GM18909 (cell line): Measurements from ENCODE around the gene NOD1.
A peak's percentile ranks its signal among the peaks of the same experiment; 100 is the strongest.
"Not testable (repeated sequence)": the region's sequence is repeated elsewhere in the genome, so short reads cannot be mapped to it uniquely, and the experiment has no call there.

Experiments used
- ATAC-seq: cut with Tn5 transposase; IDR thresholded peaks from one replicate; pipeline ENCODE4 v1.9.1; 2021; ENCODE audit warnings: mild to moderate bottlenecking; ENCODE audit not compliant: unreplicated experiment, poor library complexity

The NOD1 gene, protein sequence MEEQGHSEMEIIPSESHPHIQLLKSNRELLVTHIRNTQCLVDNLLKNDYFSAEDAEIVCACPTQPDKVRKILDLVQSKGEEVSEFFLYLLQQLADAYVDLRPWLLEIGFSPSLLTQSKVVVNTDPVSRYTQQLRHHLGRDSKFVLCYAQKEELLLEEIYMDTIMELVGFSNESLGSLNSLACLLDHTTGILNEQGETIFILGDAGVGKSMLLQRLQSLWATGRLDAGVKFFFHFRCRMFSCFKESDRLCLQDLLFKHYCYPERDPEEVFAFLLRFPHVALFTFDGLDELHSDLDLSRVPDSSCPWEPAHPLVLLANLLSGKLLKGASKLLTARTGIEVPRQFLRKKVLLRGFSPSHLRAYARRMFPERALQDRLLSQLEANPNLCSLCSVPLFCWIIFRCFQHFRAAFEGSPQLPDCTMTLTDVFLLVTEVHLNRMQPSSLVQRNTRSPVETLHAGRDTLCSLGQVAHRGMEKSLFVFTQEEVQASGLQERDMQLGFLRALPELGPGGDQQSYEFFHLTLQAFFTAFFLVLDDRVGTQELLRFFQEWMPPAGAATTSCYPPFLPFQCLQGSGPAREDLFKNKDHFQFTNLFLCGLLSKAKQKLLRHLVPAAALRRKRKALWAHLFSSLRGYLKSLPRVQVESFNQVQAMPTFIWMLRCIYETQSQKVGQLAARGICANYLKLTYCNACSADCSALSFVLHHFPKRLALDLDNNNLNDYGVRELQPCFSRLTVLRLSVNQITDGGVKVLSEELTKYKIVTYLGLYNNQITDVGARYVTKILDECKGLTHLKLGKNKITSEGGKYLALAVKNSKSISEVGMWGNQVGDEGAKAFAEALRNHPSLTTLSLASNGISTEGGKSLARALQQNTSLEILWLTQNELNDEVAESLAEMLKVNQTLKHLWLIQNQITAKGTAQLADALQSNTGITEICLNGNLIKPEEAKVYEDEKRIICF

DNA sequence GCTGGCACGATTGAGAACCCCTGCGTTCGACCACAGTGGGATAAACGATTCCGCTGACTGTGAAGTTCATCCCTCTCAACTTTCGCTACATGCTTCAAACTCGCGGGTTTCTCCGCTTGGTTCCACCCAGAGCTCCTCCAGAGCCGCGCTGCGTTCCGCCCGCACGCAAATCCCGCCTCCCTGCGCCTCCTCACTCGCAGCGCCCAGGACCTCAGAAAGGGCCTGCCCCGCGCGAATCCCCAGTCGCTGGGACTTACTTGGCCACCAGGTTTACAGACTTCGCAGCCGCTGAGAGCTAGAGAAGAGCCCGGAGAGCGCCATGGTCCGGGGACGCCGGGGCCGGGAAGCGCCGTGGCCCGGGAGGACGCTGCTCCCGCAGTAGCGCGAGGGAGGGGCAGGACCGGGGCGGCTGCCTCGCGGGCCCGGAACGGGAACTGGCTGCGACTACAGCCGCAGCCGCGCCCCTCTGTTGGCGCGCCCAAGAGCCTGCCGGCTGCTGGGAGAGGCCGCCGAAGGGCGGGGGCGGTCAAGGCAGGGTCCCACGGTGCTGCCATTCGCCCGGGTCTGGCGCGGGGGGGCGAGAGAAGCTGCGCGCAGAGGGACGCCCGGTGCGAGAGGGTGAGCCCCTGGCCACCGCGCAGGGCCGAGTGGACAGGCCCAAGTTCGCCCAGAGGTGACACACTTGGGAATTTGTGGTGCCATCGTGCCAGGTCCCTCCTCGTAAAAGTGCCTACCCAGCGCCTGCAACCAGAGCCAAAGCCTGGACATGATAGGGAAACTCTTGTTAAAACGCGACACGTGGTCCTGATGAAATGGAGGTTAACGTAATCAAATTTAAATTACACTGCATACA lies at the start of gene NOD1:
Gene NOD1 (minus strand): TSS at position 436 of the 853 bp plus-strand sequence. CDS start 21,863 bp downstream, outside the sequence.
- peak; percentile 88 for ATAC-seq

DNA sequence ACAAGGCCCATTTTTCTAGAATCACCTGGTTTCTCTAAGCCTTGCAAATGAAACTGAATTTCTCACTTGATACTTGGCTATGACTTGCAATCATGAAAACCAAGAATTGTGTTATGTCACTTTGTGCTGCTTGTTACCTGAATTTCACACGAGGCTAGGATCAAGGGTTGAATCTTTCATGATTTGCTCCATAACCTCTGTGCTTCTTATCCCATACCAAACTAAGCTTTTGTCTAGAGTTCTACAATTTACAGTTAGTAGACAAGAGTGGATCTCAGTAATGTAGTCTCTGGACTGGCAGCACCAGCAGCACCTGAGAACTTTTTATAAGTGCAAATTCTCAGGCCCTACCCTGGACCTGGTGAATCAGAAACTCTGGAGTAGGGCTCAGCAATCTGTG lies 48.7 kb upstream of the NOD1 start:
- ATAC-seq = not testable (repeated sequence)

DNA sequence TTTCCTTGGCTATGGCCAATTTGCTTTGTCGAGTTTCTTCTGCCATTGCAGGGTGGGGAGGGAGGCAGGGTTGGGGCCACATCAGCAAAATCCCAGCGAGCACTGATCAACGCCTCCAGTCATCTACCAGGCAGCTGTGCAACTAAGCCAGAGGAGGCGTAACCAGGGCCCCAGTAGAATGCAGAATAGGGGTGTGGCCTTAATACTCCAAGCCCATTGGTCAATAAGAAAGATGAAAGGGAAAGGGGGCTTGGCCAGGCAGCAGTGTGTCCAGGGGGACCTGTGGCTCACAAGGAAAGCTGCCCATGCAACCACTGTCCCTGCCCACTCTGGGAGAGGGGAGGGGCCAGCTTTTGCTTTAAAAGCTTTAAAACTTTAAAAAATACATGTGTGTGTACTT lies 47.6 kb upstream of the NOD1 start:
- ATAC-seq = no peak

DNA sequence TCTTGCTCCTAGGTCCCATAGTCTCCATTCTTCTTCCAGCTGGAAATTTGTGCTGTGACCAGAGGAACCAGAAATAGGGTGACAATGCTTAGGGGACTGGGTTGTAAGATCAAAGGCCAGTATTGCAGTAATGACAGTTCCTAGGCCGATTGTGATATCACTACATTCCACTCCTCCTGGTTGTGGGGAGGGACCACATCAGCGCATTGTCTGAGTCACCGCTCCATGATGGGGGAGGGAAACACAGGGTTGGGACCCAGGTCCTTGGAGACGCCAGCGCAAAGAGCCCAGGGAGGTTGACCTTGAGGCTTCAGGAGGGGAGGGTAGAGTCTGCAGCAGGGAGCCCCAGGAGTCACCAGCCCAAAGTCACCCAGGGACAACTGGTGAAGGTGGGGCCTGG lies 46.8 kb upstream of the NOD1 start:
- ATAC-seq = no peak

DNA sequence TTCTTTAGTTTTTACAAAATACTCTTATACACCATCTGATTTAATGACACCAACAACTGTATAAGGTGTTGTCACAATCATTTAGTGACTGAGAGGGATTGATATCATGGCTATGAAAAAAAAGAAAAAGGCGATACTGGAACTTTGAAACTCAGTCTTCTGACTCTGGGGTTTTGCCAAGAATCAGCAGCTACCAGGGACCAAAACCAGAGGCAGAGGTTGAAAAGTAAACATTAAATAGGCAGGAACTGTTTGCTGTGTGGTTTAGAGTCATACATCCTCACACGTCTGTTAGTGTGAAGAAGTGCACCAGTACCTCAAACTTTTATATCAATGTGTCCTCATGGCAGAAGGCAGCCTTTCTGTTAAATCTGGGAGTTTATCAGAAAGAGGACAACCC lies 46.0 kb upstream of the NOD1 start:
- no peak for ATAC-seq

DNA sequence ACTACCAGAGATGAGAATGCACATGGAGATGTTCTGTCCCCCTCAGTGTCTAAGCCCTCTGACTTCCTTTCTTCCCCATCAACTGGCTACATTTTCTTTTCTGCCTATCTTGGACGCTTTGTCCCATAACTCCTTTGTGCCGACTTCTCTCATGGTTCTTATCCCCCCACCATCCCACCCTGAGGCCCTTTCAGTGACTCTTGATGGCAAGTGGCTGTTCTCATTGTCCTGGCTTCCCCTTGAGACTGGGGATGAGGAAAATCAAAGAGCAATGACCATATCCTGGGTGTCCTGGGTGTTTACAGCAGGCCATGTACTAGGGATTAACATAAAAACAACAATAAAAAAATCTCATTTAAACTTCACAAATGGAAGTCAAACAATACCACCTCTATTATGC lies 44.9 kb upstream of the NOD1 start:
- no peak for ATAC-seq

DNA sequence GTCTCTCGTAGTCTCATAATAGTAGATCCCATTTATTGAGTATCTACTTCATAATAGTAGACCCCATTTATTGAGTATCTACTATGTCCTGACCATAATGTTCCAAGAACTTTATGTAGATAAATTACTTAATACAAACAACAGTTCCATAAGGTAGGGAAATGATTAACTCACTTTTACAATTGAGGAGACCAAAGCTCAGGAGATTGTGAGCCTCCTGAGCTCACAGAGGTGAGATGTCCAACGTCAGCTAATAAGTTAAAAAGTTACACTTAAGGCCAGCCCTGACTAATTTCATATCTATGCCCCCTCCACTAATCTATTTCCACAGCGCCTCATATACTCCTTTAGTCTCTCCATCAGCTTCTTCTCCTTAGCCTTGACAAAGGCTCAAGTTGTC lies 43.6 kb upstream of the NOD1 start:
- no peak for ATAC-seq

DNA sequence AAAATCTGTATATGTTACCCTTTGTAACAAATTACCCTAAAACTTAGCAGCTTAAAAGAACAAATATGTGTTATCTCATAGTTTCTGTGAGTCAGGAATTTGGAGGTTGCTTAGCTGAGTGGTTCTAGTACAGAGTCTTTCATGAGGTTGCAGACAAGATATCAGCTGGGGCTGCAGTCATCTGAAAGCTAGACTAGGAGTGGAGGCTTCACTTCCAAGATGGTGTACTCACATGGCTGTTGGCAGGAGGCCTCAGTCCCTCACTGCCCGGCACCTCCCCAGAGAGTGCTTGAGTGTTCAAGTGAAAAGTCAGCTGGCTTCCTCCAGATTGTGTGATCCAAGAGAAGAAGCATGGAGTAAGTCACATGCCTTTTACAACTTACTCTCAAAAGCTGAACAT lies 42.9 kb upstream of the NOD1 start:
- ATAC-seq = no peak

DNA sequence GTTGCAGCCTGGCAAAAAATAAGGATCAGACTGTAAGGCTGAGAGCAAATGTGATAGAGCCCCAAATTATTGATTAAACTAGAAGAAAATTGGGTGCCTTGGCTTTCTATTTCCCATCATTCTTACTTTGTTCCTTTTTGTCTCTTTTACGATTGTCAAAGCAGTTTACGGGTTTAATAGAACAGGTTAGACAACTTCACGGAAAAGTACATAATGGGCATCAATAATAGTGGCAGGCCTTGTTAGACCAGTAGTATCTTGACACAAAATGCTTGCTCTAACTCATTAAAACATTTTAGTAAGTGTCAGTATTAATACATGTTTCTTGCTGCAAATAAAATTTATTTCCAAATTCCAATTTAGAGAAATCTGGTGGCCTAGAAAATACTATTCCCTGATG lies 40.5 kb upstream of the NOD1 start:
- no peak for ATAC-seq

DNA sequence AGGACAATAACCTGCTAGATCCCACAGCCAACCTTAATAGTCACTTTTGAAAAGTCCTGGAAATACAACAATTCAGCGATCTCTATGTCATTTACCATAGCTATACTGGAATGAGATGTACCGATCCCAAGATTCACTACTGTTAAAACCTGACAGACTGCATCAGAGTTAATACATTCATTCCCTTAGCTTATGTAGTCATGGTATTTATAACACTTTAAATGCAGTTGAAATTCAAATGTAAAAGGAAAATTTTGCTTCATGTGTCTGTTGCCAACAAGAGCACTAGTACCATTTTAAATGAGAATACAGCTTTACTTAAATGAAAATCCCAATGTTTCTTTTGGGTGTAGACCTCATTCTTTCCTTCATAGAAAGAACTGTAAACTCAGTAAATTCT lies 37.2 kb upstream of the NOD1 start:
- ATAC-seq = no peak

DNA sequence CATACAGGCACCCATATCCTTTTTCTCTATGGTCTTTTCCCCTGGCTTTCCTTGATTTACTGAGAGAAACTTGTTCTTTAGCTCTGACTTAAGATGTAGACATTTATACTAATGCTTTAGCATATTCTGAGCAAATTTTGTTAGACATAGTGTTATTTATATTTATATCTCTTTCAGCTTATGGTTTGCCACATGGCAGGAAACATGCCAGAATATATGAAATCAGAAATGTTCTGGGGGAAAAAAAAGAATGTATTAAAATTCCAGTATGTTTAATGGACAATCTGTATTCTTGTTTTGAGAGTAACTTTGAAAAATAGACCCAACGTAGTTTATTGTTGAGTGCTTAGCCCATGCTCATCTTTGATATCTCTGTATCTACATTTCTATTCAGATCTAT lies 36.2 kb upstream of the NOD1 start:
- ATAC-seq = no peak

DNA sequence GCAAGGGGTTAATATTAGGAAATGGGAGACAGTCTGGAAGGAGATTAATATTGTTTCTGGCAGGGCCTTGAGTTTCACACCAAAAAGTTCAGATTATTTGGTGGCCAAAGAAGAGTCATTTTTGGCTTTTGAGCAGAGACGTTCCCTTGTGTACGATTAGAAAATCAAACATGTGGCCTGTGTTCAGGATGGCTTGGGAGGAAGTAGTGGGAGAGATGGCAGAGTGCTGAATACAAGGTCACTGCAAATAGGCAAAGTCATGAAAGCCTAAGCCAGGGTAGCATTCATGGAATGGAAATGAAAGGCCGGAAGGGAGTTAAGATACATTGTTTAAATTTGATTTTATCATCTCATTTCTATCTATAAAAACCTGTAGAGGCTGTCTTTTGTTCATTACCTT lies 35.6 kb upstream of the NOD1 start:
- no peak for ATAC-seq

DNA sequence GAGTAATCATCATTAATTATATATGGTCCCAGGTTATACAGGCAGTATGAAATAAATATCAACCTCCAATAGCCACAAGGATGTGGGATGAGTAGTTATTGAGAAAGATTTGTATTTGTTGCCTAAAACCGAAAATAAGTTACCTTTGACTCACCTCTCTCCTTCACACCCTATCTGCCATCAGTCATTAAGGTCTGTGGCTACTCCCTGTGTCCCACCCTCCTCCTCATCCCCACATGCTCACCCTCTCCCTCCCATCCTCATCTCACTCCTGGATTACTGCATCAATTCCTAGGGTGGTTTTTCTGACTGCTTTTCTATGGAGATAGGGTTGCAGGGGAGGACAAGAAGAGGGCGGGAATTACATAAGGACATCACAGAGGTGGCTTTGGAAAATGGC lies 35.2 kb upstream of the NOD1 start:
- ATAC-seq = no peak

DNA sequence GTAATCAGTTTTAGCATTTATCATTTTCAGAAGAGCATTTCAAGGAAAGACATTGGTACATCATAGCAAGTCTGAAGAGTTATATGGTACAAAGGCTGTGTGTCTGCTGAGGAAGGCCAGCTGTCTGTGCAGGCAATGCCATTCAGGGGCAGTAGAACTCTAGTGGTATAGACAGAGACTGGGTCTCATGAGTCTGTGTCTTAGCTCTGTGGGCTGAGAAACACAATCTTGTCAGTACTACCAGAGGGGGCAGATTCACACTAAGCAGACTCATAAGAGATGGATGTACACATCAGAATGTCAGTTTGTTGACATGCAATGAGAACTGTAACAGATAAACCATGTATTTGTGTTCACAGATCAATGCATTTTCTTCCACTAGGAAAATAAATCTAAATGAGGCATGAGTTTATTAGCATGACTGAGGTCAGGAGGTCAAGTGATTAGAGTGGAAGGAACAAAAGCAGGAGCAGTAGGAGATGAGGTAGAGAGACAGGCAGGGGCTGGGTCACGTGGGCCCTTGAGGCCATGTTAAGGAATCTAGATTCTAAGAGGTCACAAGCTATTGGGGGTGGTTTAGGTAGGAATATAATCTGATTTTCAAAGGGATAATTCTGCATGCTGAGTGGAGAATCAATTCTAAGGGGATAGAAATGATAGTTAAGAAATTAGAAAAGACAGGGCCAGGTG lies 33.5 kb upstream of the NOD1 start:
- no peak for ATAC-seq

DNA sequence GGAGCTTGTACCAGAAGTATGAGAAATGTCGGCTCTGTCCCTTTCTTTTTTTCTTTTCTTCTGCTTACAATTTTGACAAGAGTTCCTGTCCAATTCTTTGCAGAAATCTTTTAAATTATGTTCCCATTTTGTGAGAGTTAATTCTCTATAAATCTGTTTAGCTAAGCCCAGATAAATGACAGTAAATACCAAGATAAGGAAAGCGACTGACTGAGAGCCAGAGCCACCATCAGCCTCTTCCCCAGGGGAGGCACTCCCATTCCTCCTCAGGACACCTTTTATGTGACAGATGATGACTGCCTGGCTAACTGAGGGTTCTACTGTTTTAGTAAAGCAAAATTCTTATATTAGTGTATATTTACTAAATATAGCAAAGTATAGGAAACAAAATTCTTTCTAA lies 32.9 kb upstream of the NOD1 start:
- ATAC-seq = no peak

DNA sequence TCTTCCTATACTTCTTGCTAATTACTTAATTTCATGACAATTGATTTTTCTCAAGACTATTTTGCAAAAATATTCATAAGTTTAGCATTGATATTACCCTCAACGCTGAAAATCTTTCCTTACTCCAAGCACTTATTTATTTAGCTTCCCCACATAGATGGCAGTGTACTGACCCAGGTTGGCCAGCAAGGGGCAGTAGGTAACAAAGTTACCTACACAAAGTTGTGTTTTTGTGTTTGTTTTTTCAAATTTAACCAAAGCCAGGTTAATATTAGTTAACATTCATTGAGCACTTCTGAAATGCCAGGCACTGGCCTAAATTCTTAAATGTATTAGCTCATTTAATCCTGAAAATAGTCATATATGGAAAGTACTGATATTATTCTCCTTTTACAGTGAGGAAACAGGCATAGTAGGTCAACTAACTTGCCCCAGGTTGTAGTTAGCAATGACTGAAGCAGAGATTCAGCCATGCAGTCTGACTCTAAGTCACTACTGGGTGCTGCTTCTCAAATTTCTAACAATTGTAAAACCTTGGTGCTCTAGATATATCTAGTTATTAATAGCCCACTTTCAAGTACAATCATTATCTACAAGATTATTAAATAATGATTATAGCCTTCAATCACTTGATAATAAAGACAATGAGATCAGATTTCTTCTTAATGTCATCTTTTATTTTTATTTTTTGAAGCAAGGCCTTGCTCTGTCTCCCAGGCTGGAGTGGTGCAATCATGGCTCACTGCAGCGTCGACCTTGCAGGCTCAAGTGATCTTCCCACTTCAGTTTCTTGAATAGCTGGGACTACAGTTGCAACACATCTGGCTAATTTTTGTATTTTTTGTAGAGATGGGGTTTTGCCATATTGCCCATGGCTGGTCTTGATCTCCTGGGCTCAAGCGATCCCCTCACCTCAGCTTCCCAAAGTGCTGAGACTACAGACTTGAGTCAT lies 31.8 kb upstream of the NOD1 start:
- peak; percentile 58 for ATAC-seq

DNA sequence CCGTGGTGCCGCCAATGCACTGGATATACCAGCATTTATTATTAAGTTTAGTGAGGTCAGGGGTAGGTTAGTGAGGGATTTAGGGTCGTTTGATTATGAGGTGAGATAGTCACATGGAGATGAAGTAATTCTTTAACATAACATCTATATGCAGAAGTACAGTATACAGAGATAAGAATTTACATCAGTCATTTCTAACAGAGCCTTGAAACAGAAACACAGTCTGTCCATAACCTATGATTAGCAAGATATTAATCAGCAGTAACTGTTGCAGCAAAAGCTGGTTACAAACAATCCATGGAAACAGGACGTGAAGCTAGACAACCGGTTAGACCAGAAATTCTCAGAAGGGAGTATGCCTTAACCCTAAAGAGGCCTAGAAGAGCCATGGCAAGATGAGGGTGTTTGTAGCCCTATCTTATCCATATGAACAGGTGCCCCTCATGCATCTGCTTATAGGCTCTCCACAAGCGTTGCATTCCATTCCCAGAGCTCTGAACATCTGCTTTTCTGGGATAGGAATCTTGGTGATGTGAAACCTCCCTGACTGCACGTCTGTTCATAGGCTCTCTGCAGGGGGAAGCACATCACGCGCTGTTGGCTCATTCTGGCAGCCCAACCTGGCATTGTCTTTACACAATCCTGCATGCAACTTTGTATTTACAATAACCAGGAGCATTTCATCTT lies 30.7 kb upstream of the NOD1 start:
- ATAC-seq = not testable (repeated sequence)

DNA sequence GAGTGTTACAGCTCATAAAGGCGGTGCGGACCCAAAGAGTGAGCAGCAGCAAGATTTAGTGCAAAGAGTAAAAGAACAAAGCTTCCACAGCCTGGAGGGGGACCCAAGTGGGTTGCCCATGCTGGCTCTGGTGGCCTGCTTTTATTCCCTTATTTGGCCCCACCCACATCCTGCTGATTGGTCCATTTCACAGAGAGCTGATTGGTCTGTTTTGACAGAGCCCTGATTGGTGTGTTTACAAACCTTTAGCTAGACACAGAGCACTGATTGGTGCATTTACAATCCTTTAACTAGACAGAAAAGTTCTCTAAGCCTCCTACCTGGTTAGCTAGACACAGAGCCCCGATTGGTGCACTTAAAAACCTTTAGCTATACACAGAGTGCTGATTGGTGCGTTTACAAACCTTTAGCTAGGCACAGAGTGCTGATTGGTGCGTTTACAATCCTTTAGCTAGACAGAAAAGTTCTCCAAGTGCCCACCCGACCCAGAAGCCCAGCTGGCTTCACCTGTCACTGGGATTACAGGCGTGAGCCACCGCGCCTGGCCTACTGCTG lies 28.8 kb upstream of the NOD1 start:
- ATAC-seq = not testable (repeated sequence)
